Ramos (cell line): Measurements from ENCODE around the gene CCDC197.

Experiments
- in situ Hi-C: fragments of 300-500 bp; cut with MboI; formaldehyde crosslinking; loops from one replicate; pipeline ENCODE4 v1.14.3; 2022; ENCODE audit warnings: low sequenced_read_pairs; ENCODE audit not compliant: unreplicated experiment

The CCDC197 gene

GRCh38 chr14:94016446-94016976, 19.4 kb downstream of the CCDC197 start:
- in situ Hi-C loops = loop anchor here (25.0 kb wide), 1 partner anchor 354 kb away; no protein-coding TSS in a partner anchor

- in situ Hi-C loops = loop anchor here (25.0 kb wide), 1 partner anchor 356 kb away; no protein-coding TSS in a partner anchor
These were observed 21.2 kb downstream of the CCDC197 start for GRCh38 chr14:94018308-94018707.

GRCh38 chr14:94019329-94019728, 22.2 kb downstream of the CCDC197 start:
- in situ Hi-C loops = loop anchor here (25.0 kb wide), 1 partner anchor 357 kb away; no protein-coding TSS in a partner anchor

DNA sequence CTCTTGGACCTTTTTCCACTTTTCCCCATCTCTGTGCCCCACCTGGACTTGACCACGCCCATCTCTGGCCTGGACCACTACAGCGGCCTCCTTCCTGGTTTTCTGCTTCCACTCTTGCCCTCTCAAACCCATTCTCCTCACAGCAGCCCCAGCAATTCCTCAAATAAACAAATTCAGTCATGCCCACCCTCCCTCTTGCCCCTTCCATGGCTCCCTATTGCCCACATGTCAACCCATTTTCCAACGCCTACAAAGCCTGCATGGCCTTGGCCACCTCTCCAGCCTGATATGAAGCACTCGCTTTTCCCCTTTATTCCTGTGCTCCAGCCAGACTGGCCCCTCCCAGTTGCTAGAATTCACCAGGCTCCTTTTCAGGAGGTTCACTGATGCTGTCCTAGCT, 23.2 kb downstream of the CCDC197 start:
- in situ Hi-C loops = loop anchor here (25.0 kb wide), 1 partner anchor 358 kb away; no protein-coding TSS in a partner anchor

DNA sequence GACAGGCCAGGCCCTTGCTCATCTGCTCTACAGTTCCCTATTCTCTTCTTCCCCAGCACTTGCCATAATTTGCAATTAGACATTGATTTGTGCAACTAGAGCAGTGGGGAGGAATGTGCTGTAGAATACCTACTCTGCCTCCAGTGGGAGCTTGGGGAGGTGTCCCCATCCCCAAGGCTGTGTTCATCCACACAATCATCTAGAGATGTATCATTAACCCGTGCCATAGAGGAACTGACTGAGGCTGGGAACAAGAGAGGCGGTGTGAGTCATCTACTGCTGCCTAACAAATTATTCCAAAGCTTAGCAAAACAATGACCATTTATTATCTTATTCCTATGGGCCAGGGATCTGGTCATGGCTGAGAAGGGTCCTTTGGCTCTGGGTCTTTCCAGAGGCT, 23.9 kb downstream of the CCDC197 start:
- in situ Hi-C loops = loop anchor here (25.0 kb wide), 1 partner anchor 359 kb away; no protein-coding TSS in a partner anchor

DNA sequence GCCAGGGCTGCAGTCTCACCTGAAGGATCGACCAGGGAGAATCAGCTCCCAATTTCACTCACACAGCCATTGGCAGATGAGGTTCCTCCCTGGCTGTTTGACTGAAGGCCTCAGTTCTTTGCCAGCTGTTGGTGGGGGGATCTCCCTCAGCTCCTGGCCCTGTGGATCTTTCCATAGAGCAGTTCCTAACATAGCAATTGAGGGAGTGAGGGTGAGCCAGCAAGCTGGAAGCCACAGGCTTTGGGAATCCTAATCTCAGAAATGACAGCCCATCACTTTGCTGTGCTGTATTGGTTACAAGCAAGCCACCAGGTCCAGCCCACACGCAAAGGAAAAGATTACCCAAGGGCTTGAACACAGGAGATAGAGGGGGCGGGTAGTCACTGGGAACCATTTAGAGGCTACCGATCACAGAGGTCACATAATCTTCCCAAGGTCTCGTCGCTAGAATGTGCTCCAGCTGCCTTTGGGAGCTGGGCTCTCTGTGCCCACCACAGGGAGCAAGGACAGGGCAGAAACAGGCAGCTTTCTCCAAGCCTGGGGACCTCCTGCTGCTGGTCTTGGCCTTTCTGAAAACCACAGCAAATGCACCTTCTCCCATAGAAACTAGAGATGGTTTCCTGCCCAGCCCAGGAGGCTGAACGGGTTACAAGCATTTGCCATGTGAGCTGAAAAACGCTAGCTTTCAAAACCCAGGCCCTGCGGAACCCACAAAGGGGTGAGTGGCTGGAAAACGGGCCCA, 24.5 kb downstream of the CCDC197 start:
- in situ Hi-C loops = loop anchor here (25.0 kb wide), 1 partner anchor 359 kb away; no protein-coding TSS in a partner anchor

DNA sequence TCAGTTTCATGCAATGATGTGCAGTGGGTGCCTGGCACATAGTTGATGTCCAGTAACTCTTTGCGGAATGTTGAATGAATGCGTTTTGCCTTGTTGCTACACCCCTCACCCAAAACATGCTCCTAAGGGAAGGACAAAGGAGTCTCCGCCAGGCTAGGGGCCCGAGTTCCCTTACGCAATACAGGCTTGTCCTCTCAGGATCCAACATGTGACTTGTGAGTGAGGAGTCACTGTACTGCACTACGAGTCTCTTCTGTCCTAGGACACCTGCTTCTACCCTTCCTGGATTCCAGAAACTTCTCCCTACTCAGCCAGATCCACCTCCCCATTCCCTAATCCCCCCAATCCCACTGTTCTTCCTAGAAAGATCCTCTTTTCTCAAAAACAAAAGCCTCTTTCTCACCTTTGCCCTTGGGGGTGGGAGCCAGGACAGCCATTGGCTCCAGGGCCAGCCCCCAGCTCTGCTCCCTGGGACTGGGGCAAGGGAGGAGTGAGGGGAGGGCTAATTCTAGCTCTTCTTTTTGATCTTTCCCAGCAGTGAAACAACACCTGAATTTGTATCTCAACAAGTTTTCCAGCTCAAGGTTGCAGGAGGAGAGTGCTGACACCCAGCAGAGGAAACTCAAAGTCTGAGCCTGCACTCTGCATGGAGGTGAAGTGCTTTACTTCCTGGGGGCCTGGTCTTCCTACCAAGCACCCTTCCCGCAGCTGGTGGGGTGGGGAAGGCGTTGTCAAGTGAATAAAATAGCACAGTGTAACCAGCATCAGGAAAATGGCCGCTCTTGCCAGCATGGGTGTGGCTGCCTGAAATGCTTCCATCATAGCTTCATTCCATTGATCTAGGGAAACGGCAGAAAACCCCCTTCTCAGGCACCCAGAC, 25.7 kb downstream of the CCDC197 start:
- in situ Hi-C loops = loop anchor here (25.0 kb wide), 1 partner anchor 360 kb away; no protein-coding TSS in a partner anchor

GRCh38 chr14:94024549-94024948, 27.4 kb downstream of the CCDC197 start:
- in situ Hi-C loops = loop anchor here (25.0 kb wide), 1 partner anchor 362 kb away; no protein-coding TSS in a partner anchor

- in situ Hi-C loops = loop anchor here (25.0 kb wide), 1 partner anchor 112 kb away; the partner anchor contains the start of gene IFI27L2
These were observed 28.6 kb downstream of the CCDC197 start for GRCh38 chr14:94025720-94026119.

GRCh38 chr14:94026173-94026888, 29.2 kb downstream of the CCDC197 start, which contains the start of gene OTUB2:
TSS of gene OTUB2 (plus strand) at chr14:94026340. CDS start at chr14:94026538, 198 bp downstream.
- in situ Hi-C loops = loop anchor here (25.0 kb wide), 1 partner anchor 111 kb away; the partner anchor contains the start of gene IFI27L2

DNA sequence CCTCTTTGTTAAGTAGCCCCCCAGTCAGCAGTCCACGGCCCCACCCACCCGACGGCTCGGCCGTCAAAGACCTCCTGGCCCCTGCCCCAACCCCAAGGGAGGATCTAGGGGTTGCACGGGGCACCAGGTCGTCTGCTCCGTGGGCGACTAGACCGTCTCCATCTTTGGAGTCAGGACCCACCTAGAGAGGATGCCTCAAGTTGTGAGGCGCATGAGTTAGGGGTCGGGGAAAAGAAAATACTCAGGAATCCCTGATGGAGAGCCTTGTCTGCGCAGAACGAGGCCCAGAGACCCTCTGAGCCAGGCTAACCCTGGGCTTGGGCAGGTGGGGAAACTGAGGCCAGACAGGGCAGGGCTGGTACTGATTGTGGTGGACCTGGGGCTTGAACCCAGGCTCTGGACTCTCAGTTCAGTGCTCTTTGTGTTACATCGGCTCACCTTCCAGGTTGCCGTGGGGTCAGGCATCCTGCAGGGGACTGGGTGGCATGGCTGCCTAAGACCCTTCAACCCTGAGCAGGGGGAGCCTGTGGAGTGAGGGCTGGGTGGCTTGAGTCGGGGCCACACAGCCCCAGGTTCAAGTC, 29.9 kb downstream of the CCDC197 start:
- in situ Hi-C loops = loop anchor here (25.0 kb wide), 1 partner anchor 110 kb away; the partner anchor contains the start of gene IFI27L2

DNA sequence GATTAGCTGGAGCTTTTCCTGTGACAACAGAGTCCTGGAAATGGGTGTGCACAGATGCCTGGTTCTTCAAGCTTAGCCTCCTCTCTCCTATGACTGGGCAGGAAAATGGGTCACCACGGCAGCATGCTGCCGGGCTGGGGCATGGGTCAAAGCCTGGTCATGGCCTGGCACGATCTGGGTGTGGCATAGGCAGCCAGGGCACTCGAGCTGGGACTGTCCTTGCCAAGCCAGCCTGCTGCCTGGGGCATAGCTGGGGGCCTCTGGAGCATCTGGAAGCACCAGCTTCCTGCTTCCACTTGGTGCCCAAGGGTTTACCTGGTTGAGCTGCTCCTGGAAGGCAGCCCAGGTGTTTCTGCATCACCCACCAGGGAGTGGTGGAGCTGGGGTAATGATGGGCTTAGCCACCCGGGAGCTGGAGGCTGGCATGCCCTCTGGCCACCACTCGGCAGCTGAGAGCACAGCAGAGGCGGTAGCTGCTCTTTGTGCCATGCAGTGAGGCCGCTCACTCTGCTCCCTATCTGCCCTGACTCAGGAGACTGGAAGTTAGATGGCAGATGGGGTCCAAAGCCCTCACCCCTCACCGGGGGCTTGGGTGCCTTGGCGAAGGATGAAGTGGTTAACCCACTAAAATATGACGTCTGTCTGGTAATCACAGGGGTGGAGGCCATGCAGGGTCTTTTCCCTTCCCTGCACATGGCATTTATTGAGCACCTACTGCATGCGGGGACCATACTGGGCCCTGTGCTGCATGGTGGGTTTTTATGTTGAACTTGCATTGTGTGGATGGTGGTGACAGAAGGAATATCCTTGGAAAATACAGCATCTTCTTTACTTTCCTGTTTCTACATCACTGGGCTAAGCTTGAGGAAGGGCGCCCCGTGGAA, 30.7 kb downstream of the CCDC197 start:
- in situ Hi-C loops = loop anchor here (25.0 kb wide), 1 partner anchor 109 kb away; the partner anchor contains the start of gene IFI27L2

- in situ Hi-C loops = loop anchor here (25.0 kb wide), 1 partner anchor 109 kb away; the partner anchor contains the start of gene IFI27L2
These were observed 31.3 kb downstream of the CCDC197 start for GRCh38 chr14:94028450-94028826.

GRCh38 chr14:94029265-94029664, 32.2 kb downstream of the CCDC197 start:
- in situ Hi-C loops = loop anchor here (25.0 kb wide), 1 partner anchor 108 kb away; the partner anchor contains the start of gene IFI27L2

DNA sequence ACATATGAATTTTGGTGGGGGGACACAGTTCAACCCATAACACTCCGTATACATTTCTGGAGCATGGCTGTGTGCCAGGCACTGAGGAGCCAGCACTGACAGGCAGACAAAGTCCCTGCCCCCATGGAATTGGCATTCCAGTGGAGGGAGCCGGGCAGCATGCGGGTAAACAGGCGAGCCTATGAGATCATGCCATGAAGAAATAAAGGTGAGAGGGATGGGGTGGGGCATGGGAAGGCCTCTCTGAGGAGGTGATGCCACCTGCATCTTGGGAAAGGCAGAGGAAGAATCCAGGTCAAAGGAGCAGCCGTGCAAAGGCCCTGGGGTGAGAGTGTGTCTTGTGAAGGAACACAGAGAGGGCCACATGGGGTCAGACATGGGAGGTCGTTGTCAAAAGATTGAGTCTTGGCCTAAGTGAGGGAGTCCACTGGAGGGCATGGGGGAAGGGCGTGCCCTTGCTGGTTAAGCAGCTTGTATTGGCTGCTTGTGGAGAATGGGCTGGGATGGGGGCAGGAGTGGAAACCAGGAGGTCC, 32.6 kb downstream of the CCDC197 start:
- in situ Hi-C loops = loop anchor here (25.0 kb wide), 1 partner anchor 108 kb away; the partner anchor contains the start of gene IFI27L2

- in situ Hi-C loops = loop anchor here (25.0 kb wide), 1 partner anchor 107 kb away; the partner anchor contains the start of gene IFI27L2
These were observed 33.5 kb downstream of the CCDC197 start for GRCh38 chr14:94030571-94030970.

DNA sequence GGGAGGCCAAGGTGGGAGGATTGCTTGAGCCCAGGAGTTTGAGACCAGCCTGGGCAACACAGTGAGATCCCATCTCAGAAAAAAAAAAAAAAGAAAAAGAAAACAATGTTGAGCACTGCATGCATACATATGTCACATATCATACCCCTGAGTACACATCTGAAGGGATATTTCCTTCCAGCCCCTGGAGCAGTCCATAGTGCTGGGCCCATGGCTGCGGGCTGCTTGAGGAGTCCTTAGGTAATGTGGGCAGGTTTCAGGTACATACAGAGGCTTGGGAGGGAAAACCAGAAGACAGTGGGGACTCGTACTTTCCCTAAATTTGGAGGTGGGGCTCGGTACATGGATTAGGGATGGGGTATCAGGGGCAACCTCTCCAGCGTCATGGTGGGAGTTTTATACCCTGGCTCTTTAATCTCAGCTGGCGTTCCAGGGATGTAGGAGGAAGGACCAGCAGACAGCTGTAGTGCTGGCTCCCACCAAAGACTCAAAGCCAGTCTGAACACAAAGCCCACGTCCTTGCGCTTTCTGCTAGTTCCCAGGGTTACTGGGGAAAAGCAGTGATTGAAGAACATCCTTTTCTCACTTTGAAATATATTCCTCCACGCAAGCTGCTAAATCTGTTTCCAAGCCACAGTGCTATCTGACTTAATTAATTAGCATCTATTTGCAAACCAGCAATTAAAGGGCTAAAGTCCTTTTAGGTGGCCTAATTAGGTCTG, 34.2 kb downstream of the CCDC197 start:
- in situ Hi-C loops = loop anchor here (25.0 kb wide), 1 partner anchor 106 kb away; the partner anchor contains the start of gene IFI27L2
